SH-SY5Y (cell line): Measurements from ENCODE around the gene TRPM2.

ENCODE experiments used
- GATA2 ChIP-seq: IDR thresholded peaks from 2 replicates; pipeline ENCODE4 v1.6.1; 2011; ENCODE audit warnings: mild to moderate bottlenecking, low read depth, low read length
- GATA3 ChIP-seq: IDR thresholded peaks from 2 replicates; pipeline ENCODE4 v1.6.1; 2011; ENCODE audit warnings: low read depth, mild to moderate bottlenecking, low read length, moderate library complexity

- TF ChIP-seq GATA2 (no peak), GATA3 (no peak)
These were observed 54.8 kb downstream of the TRPM2 start for GRCh38 chr21:44408226-44408625.
